CD4-positive, alpha-beta T cell treated with Interleukin-4 for 4 hours (primary cell): ENCODE data around the gene INTS15.

Experiments used
- DNase-seq: peaks from one replicate; pipeline ENCODE4 v3.0.0-alpha.2; 2020

INTS15 gene

GRCh38 chr7:6619961-6620360, 30.1 kb downstream of the INTS15 start:
- no peak for DNase-seq

GRCh38 chr7:6621195-6622133, 31.6 kb downstream of the INTS15 start:
- no peak for DNase-seq

GRCh38 chr7:6622134-6622710, 32.4 kb downstream of the INTS15 start:
- no peak for DNase-seq

- DNase-seq, result peak; percentile 36
These were observed 33.9 kb downstream of the INTS15 start for GRCh38 chr7:6623589-6624245.

GRCh38 chr7:6624246-6624611, 34.4 kb downstream of the INTS15 start:
- DNase-seq, result no peak

GRCh38 chr7:6628045-6628444, 38.2 kb downstream of the INTS15 start:
- no peak for DNase-seq

- no peak for DNase-seq
These were observed 40.4 kb downstream of the INTS15 start for GRCh38 chr7:6630007-6630849.

- no peak for DNase-seq
These were observed 41.8 kb downstream of the INTS15 start for GRCh38 chr7:6631605-6632004.

GRCh38 chr7:6634021-6634420, 44.2 kb downstream of the INTS15 start:
- no peak for DNase-seq

GRCh38 chr7:6634971-6635370, 45.1 kb downstream of the INTS15 start:
- DNase-seq, result peak; percentile 24

- peak; percentile 41 for DNase-seq
These were observed 47.1 kb downstream of the INTS15 start, which contains the start of gene ZNF316 for GRCh38 chr7:6636741-6637543. Gene ZNF316, plus strand, starts transcription at chr7:6637318. Its CDS starts 5,092 bp downstream, at chr7:6642410.

GRCh38 chr7:6637544-6638229, 47.9 kb downstream of the INTS15 start:
- DNase-seq, result peak; percentile 55

- DNase-seq, result no peak
These were observed 49.2 kb downstream of the INTS15 start for GRCh38 chr7:6639032-6639431.

- no peak for DNase-seq
These were observed 49.8 kb downstream of the INTS15 start for GRCh38 chr7:6639627-6640026.

- DNase-seq, result no peak
These were observed 50.5 kb downstream of the INTS15 start for GRCh38 chr7:6640246-6640721.

- DNase-seq, result no peak
These were observed 51.6 kb downstream of the INTS15 start for GRCh38 chr7:6641305-6642035.

GRCh38 chr7:6642239-6642839, 52.5 kb downstream of the INTS15 start:
- no peak for DNase-seq

GRCh38 chr7:6642861-6643640, 53.2 kb downstream of the INTS15 start:
- DNase-seq, result no peak
